Hippocampal formation (tissue), 2 donors: ENCODE measurements around the gene RTN4R.

Experiments used
- DNase-seq, 2 donors: peaks; one replicate each; lab custom pipeline; 2025; lab: John Stamatoyannopoulos, UW

The RTN4R gene

DNA sequence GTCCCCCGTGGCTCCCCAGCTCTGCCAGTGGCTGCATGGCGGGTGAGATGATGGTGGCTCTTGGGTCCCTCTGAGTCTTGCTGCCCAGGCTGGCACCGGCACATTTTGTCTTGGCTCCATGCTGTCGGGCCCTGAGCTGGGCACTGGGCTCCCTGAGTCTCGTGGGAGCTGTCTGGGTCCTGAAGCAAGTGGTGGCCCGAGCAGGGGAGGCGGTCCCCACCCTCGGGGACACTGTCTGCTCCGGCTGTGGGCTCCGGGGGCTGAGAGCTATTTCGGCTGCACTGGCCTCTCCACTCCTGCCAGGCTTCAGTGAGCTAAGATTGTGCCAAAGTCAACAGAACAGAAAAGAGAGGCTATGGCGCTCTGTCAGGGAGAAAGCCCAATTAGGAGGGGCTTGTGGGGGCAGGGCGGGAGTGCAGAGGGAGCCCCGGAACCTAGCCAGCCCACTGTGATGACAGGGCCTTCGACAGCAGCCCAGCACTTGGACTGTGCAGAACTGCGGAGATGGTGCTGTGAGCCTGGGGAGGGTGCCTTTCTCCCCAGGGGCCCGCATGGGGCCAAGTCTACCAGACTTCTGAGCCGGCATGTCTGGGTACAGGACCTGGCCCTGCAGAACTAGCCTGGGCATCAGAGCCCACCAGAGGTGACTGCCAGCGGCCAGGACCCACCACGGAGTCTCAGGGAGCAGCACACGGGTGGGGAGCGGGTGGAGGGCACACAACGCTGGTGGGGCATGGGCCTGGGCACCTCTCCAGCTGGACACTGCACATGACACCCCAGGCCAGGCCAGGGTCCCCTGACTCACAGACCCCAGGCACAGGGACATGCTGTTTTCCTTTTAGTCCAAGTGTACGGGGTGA is 38.0 kb downstream of the RTN4R start:
- DNase-seq, result peak in 1 of 2 donors; percentile 18

DNA sequence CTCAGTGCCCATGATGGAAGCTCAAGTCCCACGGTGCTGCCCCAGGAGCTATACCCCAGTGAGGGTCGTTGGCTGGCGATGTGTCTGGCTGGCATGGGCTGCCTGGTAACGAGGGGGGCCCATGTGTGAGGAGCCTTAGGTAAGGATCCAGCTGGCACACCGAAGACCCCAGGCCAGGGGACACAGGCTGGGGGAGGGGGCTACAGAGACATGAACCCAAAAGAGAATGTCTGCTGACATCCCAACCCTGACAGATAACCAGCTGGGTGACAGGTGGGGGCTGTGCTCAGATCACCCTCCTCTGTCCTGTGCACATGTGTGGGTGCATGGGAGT is 39.2 kb downstream of the RTN4R start:
- DNase-seq, result no peak

GRCh38 chr22:20228055-20228938 is 39.8 kb downstream of the RTN4R start:
- no peak for DNase-seq

DNA sequence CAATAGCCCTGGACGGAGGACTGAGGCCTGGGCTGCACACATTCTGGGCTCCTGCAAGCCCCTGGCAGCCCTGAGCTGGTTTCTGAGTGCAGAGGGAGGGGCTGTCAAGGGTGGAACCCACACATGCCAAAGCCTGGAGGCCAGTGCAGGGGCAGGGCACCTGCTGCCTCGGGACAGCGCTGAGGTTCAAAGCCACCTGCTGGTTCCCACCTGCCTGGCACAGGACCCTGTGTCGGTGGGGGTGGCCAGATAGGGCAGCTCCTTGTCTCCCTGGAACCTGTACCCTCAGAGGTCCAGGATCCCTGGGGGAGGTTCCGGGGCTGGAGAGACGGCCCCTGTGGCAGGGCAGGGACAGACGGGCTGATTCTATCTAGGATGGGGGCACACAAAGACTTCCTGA is 40.8 kb downstream of the RTN4R start:
- DNase-seq, result no peak

- DNase-seq, result no peak
Observed at GRCh38 chr22:20226760-20227350, 41.3 kb downstream of the RTN4R start.

GRCh38 chr22:20226077-20226716 is 41.9 kb downstream of the RTN4R start:
- no peak for DNase-seq

- DNase-seq, result no peak
Observed at GRCh38 chr22:20225693-20225966, 42.5 kb downstream of the RTN4R start.

- DNase-seq, result no peak
Observed at GRCh38 chr22:20224917-20225692, 43.0 kb downstream of the RTN4R start.

DNA sequence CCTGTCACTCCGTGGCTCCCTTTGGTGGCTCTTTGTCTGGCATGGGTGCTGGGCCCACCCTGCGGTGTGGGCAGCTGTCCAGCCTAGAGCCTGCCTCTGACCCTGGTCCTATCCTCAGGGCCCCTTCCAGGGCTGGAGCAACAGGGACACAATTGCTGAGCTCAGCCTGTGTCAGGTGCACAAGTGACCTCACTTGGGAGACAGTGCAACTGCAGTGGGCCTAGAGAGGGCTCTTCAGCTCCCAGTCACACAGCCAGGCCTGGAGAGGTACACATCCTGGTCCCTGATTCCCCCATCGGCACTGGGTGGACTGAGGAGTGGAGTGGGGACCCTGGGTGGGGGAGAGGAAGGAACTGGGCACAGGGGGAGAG is 43.9 kb downstream of the RTN4R start:
- no peak for DNase-seq

- no peak for DNase-seq
Observed at GRCh38 chr22:20223421-20224255, 44.5 kb downstream of the RTN4R start.

DNA sequence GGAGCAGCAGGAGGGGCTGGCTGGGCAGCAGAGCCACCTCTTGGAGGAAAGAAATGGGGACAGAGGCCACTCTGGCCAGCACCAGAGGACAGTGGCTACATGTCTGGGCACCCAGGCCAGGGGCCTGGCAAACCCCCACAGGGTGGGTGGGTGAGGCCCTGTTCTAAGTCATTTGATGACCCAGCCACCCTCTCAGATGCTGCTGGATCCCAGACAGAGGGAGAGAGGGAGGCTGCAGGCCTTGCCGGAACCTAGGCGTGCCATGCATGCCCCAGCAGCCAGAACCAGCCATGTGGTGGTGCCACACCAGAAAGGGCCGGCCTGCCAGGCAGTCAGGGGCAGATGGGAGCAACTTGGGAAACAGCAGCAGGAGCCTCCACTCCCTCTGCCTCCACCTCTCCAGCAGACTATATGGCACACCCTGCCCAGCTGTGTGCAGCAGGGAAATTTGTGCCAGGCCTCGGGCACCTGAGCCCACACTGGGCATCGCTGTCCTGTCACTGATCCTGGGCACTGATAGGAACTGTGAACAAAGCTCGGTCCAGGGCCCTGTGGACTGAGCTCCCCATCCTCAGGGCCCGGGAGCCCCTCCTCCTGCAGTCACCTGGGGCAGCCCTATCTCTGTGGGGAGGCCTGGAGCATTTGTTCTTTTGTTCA is 45.2 kb downstream of the RTN4R start:
- no peak for DNase-seq

DNA sequence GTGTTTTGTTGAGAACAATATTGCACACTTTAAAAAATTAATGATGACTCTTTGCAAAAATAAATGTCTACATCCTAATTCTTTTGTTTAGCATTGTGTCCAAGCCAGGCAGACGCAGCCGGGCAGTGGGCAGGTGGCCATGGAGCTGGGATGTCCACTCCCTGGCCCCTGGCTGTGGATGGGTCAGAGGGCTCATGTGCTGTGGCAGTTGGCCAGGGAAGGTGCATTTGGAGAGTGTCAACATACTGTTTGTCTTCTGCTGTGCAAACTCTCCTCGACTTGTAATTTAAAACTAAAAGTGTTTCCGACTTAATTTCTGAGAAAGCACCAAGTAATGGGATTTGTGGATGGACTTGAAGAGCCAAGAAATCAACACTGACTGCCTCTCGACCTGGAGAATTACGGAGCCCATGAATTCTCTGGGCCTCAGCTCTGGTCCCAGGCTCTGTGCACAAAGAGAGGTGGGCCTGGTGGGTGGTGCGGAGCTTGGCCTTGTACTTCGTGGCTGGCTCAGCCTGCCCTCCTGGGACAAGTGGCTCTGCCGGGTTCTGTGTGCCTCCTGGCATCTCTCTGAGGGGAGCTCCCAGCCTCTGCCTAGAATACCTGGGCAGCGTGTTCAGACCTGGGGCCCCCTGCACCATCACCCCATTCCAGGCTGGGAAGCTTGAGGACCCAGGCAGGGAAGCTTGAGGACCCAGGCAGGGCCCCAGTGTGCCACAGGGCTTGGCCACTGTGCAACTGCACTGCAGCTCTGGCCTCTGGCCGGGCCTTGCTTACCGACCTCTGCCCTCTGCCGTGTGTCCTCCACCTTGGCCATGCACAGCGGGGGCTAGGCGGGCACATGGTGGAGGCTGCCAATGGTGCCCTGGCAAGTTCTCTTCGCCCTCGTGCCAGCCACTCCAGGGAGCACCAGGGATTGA is 46.4 kb downstream of the RTN4R start:
- DNase-seq, result peak in 1 of 2 donors; percentile 17

- no peak for DNase-seq
Observed at GRCh38 chr22:20220629-20221026, 47.5 kb downstream of the RTN4R start.

DNA sequence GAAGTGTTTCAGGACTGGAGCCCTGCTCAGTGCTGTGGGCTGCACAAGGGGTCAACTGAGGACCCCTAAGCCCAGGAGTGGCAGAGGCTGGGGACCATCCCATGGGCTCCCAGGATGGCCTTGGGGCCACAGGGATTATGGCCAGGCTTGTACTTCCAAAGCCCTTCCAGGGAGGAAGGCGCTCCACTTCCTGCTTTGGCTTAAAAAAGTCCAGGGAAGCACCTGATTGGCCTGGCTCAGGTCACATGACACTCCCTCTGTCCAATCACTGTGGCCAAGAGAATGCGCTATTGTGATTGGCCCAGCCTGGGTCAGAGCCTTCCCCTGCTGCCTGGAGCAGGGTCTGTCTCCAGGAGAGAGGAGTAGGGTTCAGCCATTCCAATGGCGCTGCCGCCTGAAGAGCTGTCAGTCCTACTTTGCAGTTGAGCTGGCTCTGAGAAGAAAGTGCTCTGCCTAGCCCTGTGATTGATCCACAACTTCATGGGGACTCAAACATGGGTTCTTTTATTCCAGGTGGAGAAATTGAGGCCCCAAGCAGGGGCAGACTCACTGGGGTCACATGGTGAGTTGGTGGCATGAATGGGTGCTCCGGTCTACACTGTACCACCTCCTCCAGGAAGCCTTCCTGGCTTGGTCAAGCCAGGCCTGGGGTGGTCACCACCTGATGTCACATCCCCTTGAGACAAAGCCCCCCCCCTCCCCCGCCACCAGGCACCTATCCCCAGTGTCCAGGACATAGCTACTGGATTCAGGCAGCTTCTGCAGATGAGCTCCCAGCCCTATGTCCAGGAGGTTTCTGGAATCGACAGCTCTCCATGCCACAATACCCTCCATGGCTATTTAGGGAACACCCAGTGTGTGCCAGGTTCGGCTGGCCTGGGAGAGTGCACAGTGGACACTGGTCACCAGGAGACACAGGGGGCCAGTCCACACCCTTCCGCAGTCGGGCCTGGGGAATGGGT is 48.2 kb downstream of the RTN4R start:
- no peak for DNase-seq

DNA sequence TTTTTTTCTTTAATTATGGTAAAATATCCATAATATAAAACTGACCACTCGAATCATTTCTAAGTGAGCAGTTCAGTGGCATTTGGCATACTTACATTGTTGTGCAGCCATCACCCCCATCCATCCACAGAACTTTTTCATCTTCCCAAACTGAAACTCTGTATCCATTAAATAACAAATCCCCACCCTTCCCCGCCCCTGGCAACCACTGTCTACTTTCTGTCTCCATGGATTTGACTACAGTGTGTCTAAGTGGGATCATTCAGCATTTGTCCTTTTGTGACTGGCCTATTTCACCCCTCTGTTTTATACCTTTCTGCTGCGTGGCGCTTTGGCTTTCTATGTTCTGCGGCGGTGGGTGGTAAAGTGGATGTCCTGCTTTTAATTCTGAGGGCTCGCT is 49.1 kb downstream of the RTN4R start:
- no peak for DNase-seq

- no peak for DNase-seq
Observed at GRCh38 chr22:20218326-20218872, 49.7 kb downstream of the RTN4R start.

- DNase-seq, result no peak
Observed at GRCh38 chr22:20217563-20217962, 50.6 kb downstream of the RTN4R start.
